GM21367 (cell line): ENCODE data around the gene CHAMP1.
"Not testable (repeated sequence)": the region's sequence is repeated elsewhere in the genome, so short reads cannot be mapped to it uniquely, and the experiment has no call there.

Source experiments
- ATAC-seq: cut with Tn5 transposase; IDR thresholded peaks from one replicate; pipeline ENCODE4 v1.9.1; 2021; ENCODE audit not compliant: unreplicated experiment

The CHAMP1 gene

GRCh38 chr13:114328595-114328994, 14.3 kb downstream of the CHAMP1 start:
- no peak for ATAC-seq

- ATAC-seq: no peak
These were observed 15.8 kb downstream of the CHAMP1 start for GRCh38 chr13:114330086-114330485.

- not testable (repeated sequence) for ATAC-seq
These were observed 19.6 kb downstream of the CHAMP1 start for GRCh38 chr13:114333881-114334280.

- ATAC-seq: no peak
These were observed 20.2 kb downstream of the CHAMP1 start for GRCh38 chr13:114334305-114335053.

- not testable (repeated sequence) for ATAC-seq
These were observed 22.2 kb downstream of the CHAMP1 start for GRCh38 chr13:114336457-114336856.

GRCh38 chr13:114338959-114339358, 24.7 kb downstream of the CHAMP1 start:
- ATAC-seq: no peak

- no peak for ATAC-seq
These were observed 25.7 kb downstream of the CHAMP1 start for GRCh38 chr13:114339857-114340534.

GRCh38 chr13:114341003-114341777, 26.9 kb downstream of the CHAMP1 start:
- no peak for ATAC-seq

- not testable (repeated sequence) for ATAC-seq
These were observed 33.0 kb downstream of the CHAMP1 start for GRCh38 chr13:114347256-114347655.

GRCh38 chr13:114352763-114353162, 38.5 kb downstream of the CHAMP1 start:
- not testable (repeated sequence) for ATAC-seq

GRCh38 chr13:114353382-114353781, 39.1 kb downstream of the CHAMP1 start:
- ATAC-seq: not testable (repeated sequence)
